Measurements from ENCODE around the gene GID8.

Gene GID8

GRCh38 chr20:62989201-62989601 lies 51.3 kb downstream of the GID8 start:
- DNase-seq = no peak

- DNase-seq = no peak
Observed at GRCh38 chr20:62990306-62990825, 52.4 kb downstream of the GID8 start.

GRCh38 chr20:62991196-62991807 lies 53.4 kb downstream of the GID8 start:
- no peak for DNase-seq

- DNase-seq = no peak
Observed at GRCh38 chr20:62991863-62992262, 53.9 kb downstream of the GID8 start.

GRCh38 chr20:62993856-62994494 lies 56.0 kb downstream of the GID8 start:
- no peak for DNase-seq

- DNase-seq = no peak
Observed at GRCh38 chr20:62994869-62995281, 56.9 kb downstream of the GID8 start.

GRCh38 chr20:62995481-62995880 lies 57.5 kb downstream of the GID8 start:
- no peak for DNase-seq

- DNase-seq = no peak
Observed at GRCh38 chr20:62995898-62996595, 58.1 kb downstream of the GID8 start.

- DNase-seq = no peak
Observed at GRCh38 chr20:62996596-62996982, 58.6 kb downstream of the GID8 start.

- DNase-seq = no peak
Observed at GRCh38 chr20:62997417-62998035, 59.6 kb downstream of the GID8 start.

All from hippocampal formation (tissue), 2 donors.